ENCODE measurements around the gene WDR37. TPM values are rescaled to one million over a fixed set of nuclear protein-coding genes. Genes with fewer than 3 reads are reported as not detected.
A peak's percentile ranks its signal among the peaks of the same experiment; 100 is the strongest.

WDR37 gene
- total and polyA plus RNA-seq, 10 of the 15 experiments (the other 5 are each of a cell fraction or from before 2014, with no cell fraction given), result 1.9 to 11.1 (median 7.1) TPM

DNA sequence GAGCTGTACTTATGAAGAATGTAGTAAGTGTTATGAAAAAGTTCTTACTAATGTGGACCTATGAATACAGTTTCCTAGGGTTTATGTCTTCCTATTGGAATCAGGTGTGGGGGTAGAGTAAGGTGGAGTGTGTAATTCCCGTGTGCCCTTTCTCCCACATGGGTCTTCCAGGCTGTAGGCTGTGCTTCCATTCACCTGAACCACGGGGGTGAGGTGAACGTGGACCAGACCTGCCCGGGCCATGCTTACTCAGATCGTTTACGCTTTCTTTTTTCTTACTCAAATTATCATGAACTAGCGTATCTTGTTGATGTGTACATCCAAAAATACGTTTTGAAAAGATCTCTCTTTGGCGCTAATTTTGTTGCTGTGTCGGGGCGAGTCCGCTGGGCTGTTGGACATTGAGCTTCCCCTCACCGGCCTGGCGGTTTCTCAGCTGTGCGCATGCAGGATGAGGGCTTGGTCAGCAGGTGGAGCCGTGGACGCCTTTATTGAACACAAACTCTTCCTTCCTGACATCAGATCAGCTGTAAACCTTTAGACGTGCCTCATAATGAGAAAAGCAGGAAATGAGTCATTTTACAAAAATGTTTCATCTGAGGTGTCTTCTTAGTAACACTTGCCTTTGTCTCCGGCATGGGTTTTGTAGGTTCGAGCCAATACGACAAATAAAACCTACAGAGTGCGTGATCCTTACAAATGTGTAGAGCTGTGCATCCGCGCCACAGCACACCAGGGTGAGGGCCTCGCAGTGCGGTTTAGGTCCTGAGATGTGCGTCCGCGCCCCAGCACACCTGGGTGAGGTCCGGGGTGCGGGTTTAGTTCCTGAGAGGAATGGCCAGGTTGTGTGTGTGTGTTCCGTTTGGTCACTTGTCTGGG lies 53.8 kb downstream of the WDR37 start (continued):
- TF ChIP-seq, protein P1, sequence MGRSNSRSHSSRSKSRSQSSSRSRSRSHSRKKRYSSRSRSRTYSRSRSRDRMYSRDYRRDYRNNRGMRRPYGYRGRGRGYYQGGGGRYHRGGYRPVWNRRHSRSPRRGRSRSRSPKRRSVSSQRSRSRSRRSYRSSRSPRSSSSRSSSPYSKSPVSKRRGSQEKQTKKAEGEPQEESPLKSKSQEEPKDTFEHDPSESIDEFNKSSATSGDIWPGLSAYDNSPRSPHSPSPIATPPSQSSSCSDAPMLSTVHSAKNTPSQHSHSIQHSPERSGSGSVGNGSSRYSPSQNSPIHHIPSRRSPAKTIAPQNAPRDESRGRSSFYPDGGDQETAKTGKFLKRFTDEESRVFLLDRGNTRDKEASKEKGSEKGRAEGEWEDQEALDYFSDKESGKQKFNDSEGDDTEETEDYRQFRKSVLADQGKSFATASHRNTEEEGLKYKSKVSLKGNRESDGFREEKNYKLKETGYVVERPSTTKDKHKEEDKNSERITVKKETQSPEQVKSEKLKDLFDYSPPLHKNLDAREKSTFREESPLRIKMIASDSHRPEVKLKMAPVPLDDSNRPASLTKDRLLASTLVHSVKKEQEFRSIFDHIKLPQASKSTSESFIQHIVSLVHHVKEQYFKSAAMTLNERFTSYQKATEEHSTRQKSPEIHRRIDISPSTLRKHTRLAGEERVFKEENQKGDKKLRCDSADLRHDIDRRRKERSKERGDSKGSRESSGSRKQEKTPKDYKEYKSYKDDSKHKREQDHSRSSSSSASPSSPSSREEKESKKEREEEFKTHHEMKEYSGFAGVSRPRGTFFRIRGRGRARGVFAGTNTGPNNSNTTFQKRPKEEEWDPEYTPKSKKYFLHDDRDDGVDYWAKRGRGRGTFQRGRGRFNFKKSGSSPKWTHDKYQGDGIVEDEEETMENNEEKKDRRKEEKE (IDR thresholded peaks at IDR 0.05), result no peak
- TF ChIP-seq, protein P2, sequence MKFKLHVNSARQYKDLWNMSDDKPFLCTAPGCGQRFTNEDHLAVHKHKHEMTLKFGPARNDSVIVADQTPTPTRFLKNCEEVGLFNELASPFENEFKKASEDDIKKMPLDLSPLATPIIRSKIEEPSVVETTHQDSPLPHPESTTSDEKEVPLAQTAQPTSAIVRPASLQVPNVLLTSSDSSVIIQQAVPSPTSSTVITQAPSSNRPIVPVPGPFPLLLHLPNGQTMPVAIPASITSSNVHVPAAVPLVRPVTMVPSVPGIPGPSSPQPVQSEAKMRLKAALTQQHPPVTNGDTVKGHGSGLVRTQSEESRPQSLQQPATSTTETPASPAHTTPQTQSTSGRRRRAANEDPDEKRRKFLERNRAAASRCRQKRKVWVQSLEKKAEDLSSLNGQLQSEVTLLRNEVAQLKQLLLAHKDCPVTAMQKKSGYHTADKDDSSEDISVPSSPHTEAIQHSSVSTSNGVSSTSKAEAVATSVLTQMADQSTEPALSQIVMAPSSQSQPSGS (IDR thresholded peaks at IDR 0.05; ENCODE audit: low read length), result peak; percentile 59; the same call in 1 of the 2 replicates
- TF ChIP-seq JUND (IDR thresholded peaks at IDR 0.05; ENCODE audit: low read depth, low read length) (0 out of 2 replicates have a peak, but pooled peaks have one; percentile 14), MYC (IDR thresholded peaks at IDR 0.05; ENCODE audit: insufficient read depth, insufficient read length, insufficient replicate concordance, low read length, severe bottlenecking) (no peak), MEF2B (IDR thresholded peaks at IDR 0.05; ENCODE audit: partially characterized antibody, poor library complexity, severe bottlenecking) (no peak), PAX8 (IDR thresholded peaks at IDR 0.05) (no peak), ZNF274 (IDR thresholded peaks at IDR 0.05; ENCODE audit: insufficient read depth, insufficient read length) (no peak), MTA3 (IDR thresholded peaks at IDR 0.05; ENCODE audit: borderline replicate concordance, low read length) (no peak), ZZZ3 (IDR thresholded peaks at IDR 0.05; ENCODE audit: control insufficient read depth, insufficient read length, low read depth) (no peak), STAT3 (IDR thresholded peaks at IDR 0.05; ENCODE audit: low read depth, low read length) (no peak), HCFC1 (IDR thresholded peaks at IDR 0.05; ENCODE audit: low read length) (no peak)
- TF ChIP-seq, protein P3, sequence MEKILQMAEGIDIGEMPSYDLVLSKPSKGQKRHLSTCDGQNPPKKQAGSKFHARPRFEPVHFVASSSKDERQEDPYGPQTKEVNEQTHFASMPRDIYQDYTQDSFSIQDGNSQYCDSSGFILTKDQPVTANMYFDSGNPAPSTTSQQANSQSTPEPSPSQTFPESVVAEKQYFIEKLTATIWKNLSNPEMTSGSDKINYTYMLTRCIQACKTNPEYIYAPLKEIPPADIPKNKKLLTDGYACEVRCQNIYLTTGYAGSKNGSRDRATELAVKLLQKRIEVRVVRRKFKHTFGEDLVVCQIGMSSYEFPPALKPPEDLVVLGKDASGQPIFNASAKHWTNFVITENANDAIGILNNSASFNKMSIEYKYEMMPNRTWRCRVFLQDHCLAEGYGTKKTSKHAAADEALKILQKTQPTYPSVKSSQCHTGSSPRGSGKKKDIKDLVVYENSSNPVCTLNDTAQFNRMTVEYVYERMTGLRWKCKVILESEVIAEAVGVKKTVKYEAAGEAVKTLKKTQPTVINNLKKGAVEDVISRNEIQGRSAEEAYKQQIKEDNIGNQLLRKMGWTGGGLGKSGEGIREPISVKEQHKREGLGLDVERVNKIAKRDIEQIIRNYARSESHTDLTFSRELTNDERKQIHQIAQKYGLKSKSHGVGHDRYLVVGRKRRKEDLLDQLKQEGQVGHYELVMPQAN (conservative IDR thresholded peaks at IDR 0.05), result no peak
- TF ChIP-seq, protein P4, sequence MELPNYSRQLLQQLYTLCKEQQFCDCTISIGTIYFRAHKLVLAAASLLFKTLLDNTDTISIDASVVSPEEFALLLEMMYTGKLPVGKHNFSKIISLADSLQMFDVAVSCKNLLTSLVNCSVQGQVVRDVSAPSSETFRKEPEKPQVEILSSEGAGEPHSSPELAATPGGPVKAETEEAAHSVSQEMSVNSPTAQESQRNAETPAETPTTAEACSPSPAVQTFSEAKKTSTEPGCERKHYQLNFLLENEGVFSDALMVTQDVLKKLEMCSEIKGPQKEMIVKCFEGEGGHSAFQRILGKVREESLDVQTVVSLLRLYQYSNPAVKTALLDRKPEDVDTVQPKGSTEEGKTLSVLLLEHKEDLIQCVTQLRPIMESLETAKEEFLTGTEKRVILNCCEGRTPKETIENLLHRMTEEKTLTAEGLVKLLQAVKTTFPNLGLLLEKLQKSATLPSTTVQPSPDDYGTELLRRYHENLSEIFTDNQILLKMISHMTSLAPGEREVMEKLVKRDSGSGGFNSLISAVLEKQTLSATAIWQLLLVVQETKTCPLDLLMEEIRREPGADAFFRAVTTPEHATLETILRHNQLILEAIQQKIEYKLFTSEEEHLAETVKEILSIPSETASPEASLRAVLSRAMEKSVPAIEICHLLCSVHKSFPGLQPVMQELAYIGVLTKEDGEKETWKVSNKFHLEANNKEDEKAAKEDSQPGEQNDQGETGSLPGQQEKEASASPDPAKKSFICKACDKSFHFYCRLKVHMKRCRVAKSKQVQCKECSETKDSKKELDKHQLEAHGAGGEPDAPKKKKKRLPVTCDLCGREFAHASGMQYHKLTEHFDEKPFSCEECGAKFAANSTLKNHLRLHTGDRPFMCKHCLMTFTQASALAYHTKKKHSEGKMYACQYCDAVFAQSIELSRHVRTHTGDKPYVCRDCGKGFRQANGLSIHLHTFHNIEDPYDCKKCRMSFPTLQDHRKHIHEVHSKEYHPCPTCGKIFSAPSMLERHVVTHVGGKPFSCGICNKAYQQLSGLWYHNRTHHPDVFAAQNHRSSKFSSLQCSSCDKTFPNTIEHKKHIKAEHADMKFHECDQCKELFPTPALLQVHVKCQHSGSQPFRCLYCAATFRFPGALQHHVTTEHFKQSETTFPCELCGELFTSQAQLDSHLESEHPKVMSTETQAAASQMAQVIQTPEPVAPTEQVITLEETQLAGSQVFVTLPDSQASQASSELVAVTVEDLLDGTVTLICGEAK (IDR thresholded peaks at IDR 0.05; ENCODE audit: borderline replicate concordance), result no peak
- TF ChIP-seq, protein P5, sequence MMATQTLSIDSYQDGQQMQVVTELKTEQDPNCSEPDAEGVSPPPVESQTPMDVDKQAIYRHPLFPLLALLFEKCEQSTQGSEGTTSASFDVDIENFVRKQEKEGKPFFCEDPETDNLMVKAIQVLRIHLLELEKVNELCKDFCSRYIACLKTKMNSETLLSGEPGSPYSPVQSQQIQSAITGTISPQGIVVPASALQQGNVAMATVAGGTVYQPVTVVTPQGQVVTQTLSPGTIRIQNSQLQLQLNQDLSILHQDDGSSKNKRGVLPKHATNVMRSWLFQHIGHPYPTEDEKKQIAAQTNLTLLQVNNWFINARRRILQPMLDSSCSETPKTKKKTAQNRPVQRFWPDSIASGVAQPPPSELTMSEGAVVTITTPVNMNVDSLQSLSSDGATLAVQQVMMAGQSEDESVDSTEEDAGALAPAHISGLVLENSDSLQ (IDR thresholded peaks at IDR 0.05), result 0 out of 2 replicates have a peak, but pooled peaks have one; percentile 8

Measured in GM12878 (cell line).